ENCODE data around the gene LIMK1. TPM values are rescaled to one million over a fixed set of nuclear protein-coding genes. Genes with fewer than 3 reads are reported as not detected.

The LIMK1 gene
- total RNA-seq, 6 donors from 2014 or later = 15.9 to 51.9 (median 33.0) TPM

- Histone ChIP-seq H3K36me3 (peaks cover 0 to 85% (median 18%) of the 10 kb centered on the region in 4 donors), H3K27ac (no peak overlapping the region), H3K9me3 (no peaks in the 10 kb centered on the region), H3K27me3 (no peaks in the 10 kb centered on the region), H3K4me1 (peaks cover 0 to 17% (median 5%) of the 10 kb centered on the region in 4 donors), H3K4me3 (no peak overlapping the region)
- no peak for DNase-seq
- WGBS, 2 donors = 90 to 91% methylated on average over 3 of the region's 3 CpGs
- no peak for ATAC-seq (ENCODE audit: low FRiP score in 2 of 2)
- TF ChIP-seq POLR2A (IDR thresholded peaks at IDR 0.05) = no peak
- no peak for TF ChIP-seq CTCF (IDR thresholded peaks at IDR 0.05)
- TF ChIP-seq EP300 (IDR thresholded peaks at IDR 0.05) = no peak
- TF ChIP-seq POLR2AphosphoS5 (IDR thresholded peaks at IDR 0.05) = no peak
Measured at GRCh38 chr7:74049997-74050798, 33.4 kb upstream of the LIMK1 start.

DNA sequence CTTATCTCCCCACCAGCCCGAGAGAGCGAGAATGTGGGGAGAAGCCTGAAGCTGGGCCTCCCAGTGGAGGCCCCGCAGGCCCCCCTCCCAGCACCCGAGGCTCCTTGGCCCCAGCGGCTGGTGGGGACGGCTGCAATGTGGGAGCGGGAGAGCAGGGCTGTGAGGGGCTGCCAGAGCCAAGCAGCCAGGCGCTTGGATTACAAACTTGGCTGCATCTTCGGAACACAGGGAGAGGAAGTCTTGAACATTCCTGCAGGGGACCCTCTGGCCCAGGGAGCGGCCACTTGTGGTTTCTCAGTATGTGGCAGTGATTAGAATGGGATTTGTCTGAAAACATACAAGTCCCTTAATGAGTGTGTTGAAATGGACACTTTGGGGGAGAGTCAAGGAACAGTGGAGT is 32.4 kb upstream of the LIMK1 start:
- no peak for TF ChIP-seq CTCF (IDR thresholded peaks at IDR 0.05)
- no peak for TF ChIP-seq POLR2AphosphoS5 (IDR thresholded peaks at IDR 0.05)
- no peak for TF ChIP-seq POLR2A (IDR thresholded peaks at IDR 0.05)
- TF ChIP-seq EP300 (IDR thresholded peaks at IDR 0.05) = no peak
- H3K27me3 ChIP-seq = no peaks in the 10 kb centered on the region
- 54 to 73% methylated on average over 4 to 10 of the region's 10 CpGs for WGBS, 2 donors
- no peak overlapping the region for H3K4me3 ChIP-seq
- ATAC-seq (ENCODE audit: low FRiP score in 2 of 2) (peak in 1 of 2 donors; percentile 62), DNase-seq (no peak)
- no peaks in the 10 kb centered on the region for H3K9me3 ChIP-seq
- peaks cover 0 to 17% (median 5%) of the 10 kb centered on the region in 4 donors for H3K4me1 ChIP-seq
- H3K27ac ChIP-seq = peak overlapping the region in 2 of 4 donors; percentile 14 to 49
- H3K36me3 ChIP-seq = peaks cover 0 to 87% (median 18%) of the 10 kb centered on the region in 4 donors

- Histone ChIP-seq H3K9me3 (no peaks in the 10 kb centered on the region), H3K4me3 (no peak overlapping the region), H3K36me3 (peaks cover 0 to 86% (median 20%) of the 10 kb centered on the region in 4 donors), H3K4me1 (peaks cover 0 to 17% (median 5%) of the 10 kb centered on the region in 4 donors), H3K27me3 (no peaks in the 10 kb centered on the region), H3K27ac (peak overlapping the region in 2 of 4 donors; percentile 14 to 49)
- ATAC-seq (ENCODE audit: low FRiP score in 2 of 2) (peak in 1 of 2 donors; percentile 4), DNase-seq (peak in 1 of 2 donors; percentile 51)
- WGBS, 2 donors = 49 to 71% methylated on average over 10 to 16 of the region's 16 CpGs
- TF ChIP-seq POLR2AphosphoS5 (IDR thresholded peaks at IDR 0.05) (no peak), CTCF (IDR thresholded peaks at IDR 0.05) (peak in 2 of 6 experiments; percentile 8 to 25)
Measured at GRCh38 chr7:74051629-74052410, 31.8 kb upstream of the LIMK1 start.

DNA sequence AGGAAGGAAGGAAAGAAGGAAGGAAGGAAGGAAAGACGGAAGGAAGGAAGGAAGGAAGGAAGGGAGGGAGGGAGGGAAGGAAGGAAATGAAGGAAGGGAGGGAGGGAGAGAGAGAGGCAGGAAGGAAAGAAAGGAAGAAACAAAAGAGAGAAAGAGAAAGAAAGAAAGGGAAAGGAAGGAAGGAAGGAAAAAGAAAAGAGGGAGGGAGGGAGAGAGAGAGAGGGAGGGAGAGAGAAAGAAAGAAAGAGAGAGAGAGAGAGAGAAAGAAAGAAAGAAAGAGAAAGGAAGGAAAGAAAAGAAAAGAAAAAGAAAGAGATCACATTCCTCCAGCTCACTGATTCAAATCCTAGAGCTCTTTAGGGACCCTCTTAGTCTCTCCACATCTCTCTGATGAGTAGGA is 31.0 kb upstream of the LIMK1 start:
- TF ChIP-seq EP300 (IDR thresholded peaks at IDR 0.05) (no peak), POLR2AphosphoS5 (IDR thresholded peaks at IDR 0.05) (no peak), POLR2A (IDR thresholded peaks at IDR 0.05) (no peak), CTCF (IDR thresholded peaks at IDR 0.05) (no peak)
- Histone ChIP-seq H3K36me3 (peaks cover 0 to 86% (median 19%) of the 10 kb centered on the region in 4 donors), H3K27me3 (no peaks in the 10 kb centered on the region), H3K27ac (no peak overlapping the region), H3K9me3 (no peaks in the 10 kb centered on the region), H3K4me1 (peaks cover 0 to 17% (median 5%) of the 10 kb centered on the region in 4 donors), H3K4me3 (no peak overlapping the region)
- ATAC-seq (ENCODE audit: low FRiP score in 2 of 2) (no peak), DNase-seq (no peak)
- WGBS, 2 donors = 80 to 84% methylated on average over 1 of the region's 1 CpG
